Erythroblast (primary cell): ENCODE results near the gene LARGE1.
A peak's percentile ranks its signal among the peaks of the same experiment; 100 is the strongest.

Experiments
- DNase-seq, 2 experiments: peaks; one replicate each; lab custom pipeline; 2025; lab: John Stamatoyannopoulos, UW
- GATA1 ChIP-seq: IDR thresholded peaks from 2 replicates; pipeline ENCODE4 v1.6.1; 2011; ENCODE audit warnings: low read depth, mild to moderate bottlenecking, control low read depth, low read length, moderate library complexity
- POLR2A ChIP-seq: IDR thresholded peaks from 2 replicates; pipeline ENCODE4 v1.6.1; 2011; ENCODE audit warnings: mild to moderate bottlenecking, low read length

LARGE1 gene

GRCh38 chr22:33275073-33275443 is 645.2 kb downstream of the LARGE1 start:
- no peak for DNase-seq
- TF ChIP-seq GATA1 (no peak), POLR2A (no peak)

GRCh38 chr22:33274214-33275072 is 645.8 kb downstream of the LARGE1 start:
- DNase-seq, result peak; percentile 31 to 53
- TF ChIP-seq GATA1 (no peak), POLR2A (no peak)

- DNase-seq, result no peak
- no peak for TF ChIP-seq GATA1
Observed at GRCh38 chr22:33272871-33273270, 647.4 kb downstream of the LARGE1 start.

GRCh38 chr22:33272180-33272579 is 648.1 kb downstream of the LARGE1 start:
- DNase-seq, result no peak
- TF ChIP-seq GATA1 (no peak), POLR2A (no peak)

- DNase-seq, result no peak
- TF ChIP-seq POLR2A (no peak), GATA1 (no peak)
Observed at GRCh38 chr22:33271390-33272161, 648.7 kb downstream of the LARGE1 start.

GRCh38 chr22:33270596-33270995 is 649.7 kb downstream of the LARGE1 start:
- DNase-seq, result no peak

GRCh38 chr22:33261699-33262098 is 658.6 kb downstream of the LARGE1 start:
- TF ChIP-seq POLR2A (no peak), GATA1 (no peak)

More at GRCh38 chr22:33270596-33270995, 649.7 kb downstream of the LARGE1 start:
- TF ChIP-seq POLR2A (no peak), GATA1 (no peak)

GRCh38 chr22:33260498-33260897 is 659.8 kb downstream of the LARGE1 start:
- no peak for DNase-seq
- TF ChIP-seq POLR2A (no peak), GATA1 (no peak)

More at GRCh38 chr22:33261699-33262098, 658.6 kb downstream of the LARGE1 start:
- DNase-seq, result no peak

- DNase-seq, result no peak
- TF ChIP-seq GATA1 (no peak), POLR2A (no peak)
Observed at GRCh38 chr22:33255791-33256190, 664.5 kb downstream of the LARGE1 start.

- no peak for DNase-seq
- TF ChIP-seq POLR2A, result no peak
- no peak for TF ChIP-seq GATA1
Observed at GRCh38 chr22:33248948-33249347, 671.3 kb downstream of the LARGE1 start.

- TF ChIP-seq GATA1 (no peak), POLR2A (no peak)
- no peak for DNase-seq
Observed at GRCh38 chr22:33247758-33248157, 672.5 kb downstream of the LARGE1 start.

GRCh38 chr22:33242078-33242477 is 678.2 kb downstream of the LARGE1 start:
- no peak for DNase-seq
- TF ChIP-seq POLR2A (no peak), GATA1 (no peak)

- DNase-seq, result no peak
- no peak for TF ChIP-seq GATA1
- no peak for TF ChIP-seq POLR2A
Observed at GRCh38 chr22:33240888-33241475, 679.3 kb downstream of the LARGE1 start.

GRCh38 chr22:33232071-33232470 is 688.2 kb downstream of the LARGE1 start:
- DNase-seq, result no peak
- no peak for TF ChIP-seq POLR2A
- TF ChIP-seq GATA1, result no peak
